Inflammatory macrophage treated with lipopolysaccharide for 4 hours (primary cell): ENCODE data around the gene SPEG.

Experiments
- DNase-seq: peaks from one replicate; pipeline ENCODE4 v3.0.0-alpha.2; 2020

SPEG gene

GRCh38 chr2:219425238-219426067, 9.2 kb upstream of the SPEG start:
- no peak for DNase-seq

GRCh38 chr2:219426068-219426443, 8.6 kb upstream of the SPEG start:
- no peak for DNase-seq

GRCh38 chr2:219426534-219427136, 8.0 kb upstream of the SPEG start:
- DNase-seq: no peak

GRCh38 chr2:219428469-219428868, 6.2 kb upstream of the SPEG start:
- no peak for DNase-seq

- DNase-seq: no peak
These were observed 4.6 kb upstream of the SPEG start for GRCh38 chr2:219429958-219430606.

- no peak for DNase-seq
These were observed 3.7 kb upstream of the SPEG start for GRCh38 chr2:219430633-219431615.

GRCh38 chr2:219433666-219434467, 776 bp upstream of the SPEG start:
- DNase-seq: peak; percentile 42

- no peak for DNase-seq
These were observed 250 bp upstream of the SPEG start for GRCh38 chr2:219434468-219434717.

- DNase-seq: no peak
These were observed 1.1 kb downstream of the SPEG start for GRCh38 chr2:219435701-219436100.

GRCh38 chr2:219436491-219436890, 1.8 kb downstream of the SPEG start:
- no peak for DNase-seq

- DNase-seq: no peak
These were observed 2.5 kb downstream of the SPEG start for GRCh38 chr2:219437141-219437540.

- no peak for DNase-seq
These were observed 3.1 kb downstream of the SPEG start for GRCh38 chr2:219437690-219438206.

GRCh38 chr2:219438453-219438852, 3.8 kb downstream of the SPEG start:
- no peak for DNase-seq

GRCh38 chr2:219439506-219439905, 4.9 kb downstream of the SPEG start:
- DNase-seq: no peak

- DNase-seq: no peak
These were observed 6.0 kb downstream of the SPEG start for GRCh38 chr2:219440388-219441256.

GRCh38 chr2:219441451-219442255, 7.0 kb downstream of the SPEG start:
- DNase-seq: no peak

- DNase-seq: no peak
These were observed 7.8 kb downstream of the SPEG start for GRCh38 chr2:219442256-219443015.

GRCh38 chr2:219443016-219443696, 8.5 kb downstream of the SPEG start:
- DNase-seq: no peak

- no peak for DNase-seq
These were observed 9.0 kb downstream of the SPEG start for GRCh38 chr2:219443697-219444023.
